ENCODE measurements around the gene TBPL1.
"Not testable (repeated sequence)": the region's sequence is repeated elsewhere in the genome, so short reads cannot be mapped to it uniquely, and the experiment has no call there.

The TBPL1 gene

GRCh38 chr6:133952815-133953633, at the start of gene TBPL1:
Gene TBPL1, plus strand, starts transcription at chr6:133953224. Its CDS starts 26,902 bp downstream, at chr6:133980126.
- peak; percentile 59 to 97 (median 94) for DNase-seq

DNA sequence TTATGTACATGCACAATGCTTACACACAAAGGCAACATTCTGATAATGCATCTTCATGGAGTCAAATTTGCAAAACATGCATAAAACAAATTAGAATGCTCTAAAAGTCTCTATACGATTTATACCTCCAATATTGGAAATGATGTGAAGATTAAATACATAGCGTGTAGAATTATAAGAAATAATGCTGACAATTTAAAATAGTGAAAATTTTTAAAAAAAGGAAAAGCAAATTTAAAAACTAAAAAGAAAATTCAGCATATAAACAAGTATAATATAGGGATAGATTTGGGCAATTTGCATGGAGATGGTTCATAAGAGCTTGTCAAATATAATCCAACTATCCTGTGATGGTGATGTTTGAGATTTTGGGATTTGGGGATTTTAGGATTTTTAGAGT, 49.2 kb upstream of the TBPL1 start:
- no peak for DNase-seq

- DNase-seq = no peak
Measured at GRCh38 chr6:133906050-133906449, 47.0 kb upstream of the TBPL1 start.

GRCh38 chr6:133916650-133917151, 36.3 kb upstream of the TBPL1 start:
- peak; percentile 10 to 95 (median 67) for DNase-seq

DNA sequence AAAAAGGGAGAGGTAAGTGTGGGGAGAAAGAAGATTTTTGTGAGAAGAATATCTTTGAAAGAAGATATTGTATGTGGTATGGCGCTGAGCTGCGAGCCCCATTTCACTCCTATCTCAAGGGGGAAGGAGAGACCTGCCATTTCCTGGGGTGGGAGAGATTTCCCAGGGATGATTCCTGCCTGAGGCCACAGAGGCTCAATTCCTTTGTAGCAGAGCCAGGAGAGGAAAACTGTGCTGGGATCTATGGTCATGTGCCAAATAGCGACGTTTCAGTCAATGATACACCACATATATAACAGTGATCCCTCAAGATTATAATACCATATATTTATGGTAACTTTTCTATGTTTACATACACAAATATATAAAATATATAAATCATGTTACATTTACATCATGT, 35.2 kb upstream of the TBPL1 start:
- no peak for DNase-seq

DNA sequence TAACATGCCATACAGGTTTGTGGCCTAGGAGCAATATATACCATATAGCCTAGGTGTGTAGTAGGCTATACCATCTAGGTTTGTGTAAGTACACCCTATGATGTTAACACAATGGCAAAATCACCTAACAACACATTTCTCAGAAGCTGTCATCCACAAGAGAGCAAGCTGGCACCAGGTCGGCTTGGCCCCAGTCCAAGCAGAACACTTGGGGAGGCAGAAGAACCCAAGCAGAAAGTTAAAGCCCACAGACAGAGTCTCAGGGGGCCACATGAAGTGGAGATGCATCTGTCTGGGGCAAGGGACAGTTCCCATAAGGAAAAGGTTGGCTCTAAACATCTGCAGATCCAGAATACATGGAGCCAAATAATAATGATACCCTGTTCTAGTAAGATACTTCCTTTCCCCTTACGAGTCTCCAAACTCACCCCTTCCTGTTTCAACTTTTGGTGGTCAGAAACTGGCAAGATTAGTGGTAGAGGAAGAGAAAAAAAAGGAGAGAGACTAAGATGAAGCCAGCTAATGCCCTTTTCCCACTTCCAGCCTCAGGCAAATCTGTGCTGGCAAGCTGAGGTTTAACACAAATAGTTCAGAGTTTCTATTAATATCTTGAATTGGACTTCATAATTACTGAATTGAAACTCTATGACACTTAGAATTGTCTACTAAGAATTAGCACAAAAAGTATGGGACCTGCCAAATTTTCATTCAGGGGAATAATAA, 34.7 kb upstream of the TBPL1 start:
- no peak for DNase-seq

DNA sequence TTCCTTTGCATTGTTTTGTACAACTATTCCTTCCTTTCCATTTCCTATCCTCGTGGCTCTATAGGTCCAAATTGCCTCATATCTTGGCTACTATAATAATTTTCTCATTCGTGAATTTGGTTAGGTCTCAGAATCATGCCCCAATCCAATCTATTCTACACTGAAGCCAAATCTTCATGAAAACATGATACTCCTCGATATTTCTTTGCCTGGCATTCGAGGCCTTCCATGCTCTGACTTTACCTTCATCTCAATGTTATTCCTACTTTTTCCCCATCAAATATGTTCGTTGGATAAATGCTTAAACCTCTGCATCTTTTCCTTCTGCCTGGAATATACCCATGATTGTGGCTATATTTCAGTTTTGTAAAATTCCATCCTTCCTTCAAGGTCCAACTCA, 33.7 kb upstream of the TBPL1 start:
- DNase-seq = no peak

DNA sequence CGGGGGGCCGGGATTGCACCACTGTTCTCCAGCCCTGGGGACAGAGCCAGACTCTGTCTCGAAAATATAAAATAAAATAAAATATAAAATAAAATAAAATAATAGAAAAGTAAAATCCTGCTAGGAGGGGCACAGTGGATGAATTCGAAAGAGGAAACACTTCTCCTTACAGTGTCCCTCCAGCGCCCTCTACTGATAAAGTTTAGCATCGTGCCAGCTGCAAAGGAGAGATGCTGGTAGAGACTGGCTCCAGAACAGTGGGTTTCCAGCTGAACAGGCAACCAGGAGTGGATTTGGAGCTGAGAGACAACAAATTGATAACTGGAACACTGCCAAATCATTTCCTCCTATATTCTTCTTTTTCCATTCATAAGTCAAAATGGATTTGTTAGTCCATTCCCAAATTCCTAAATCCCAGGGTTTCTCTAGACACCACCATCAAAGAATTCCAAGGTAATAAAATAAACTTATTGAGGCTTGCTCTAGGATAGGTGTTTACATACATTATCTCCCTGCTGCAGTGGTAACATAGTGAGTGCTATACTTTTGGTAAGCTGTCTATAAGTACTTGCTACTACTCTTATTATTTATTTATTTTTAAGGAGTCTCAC, 31.7 kb upstream of the TBPL1 start:
- DNase-seq = peak in 45 of 51 donors; percentile 0 to 82 (median 57)

DNA sequence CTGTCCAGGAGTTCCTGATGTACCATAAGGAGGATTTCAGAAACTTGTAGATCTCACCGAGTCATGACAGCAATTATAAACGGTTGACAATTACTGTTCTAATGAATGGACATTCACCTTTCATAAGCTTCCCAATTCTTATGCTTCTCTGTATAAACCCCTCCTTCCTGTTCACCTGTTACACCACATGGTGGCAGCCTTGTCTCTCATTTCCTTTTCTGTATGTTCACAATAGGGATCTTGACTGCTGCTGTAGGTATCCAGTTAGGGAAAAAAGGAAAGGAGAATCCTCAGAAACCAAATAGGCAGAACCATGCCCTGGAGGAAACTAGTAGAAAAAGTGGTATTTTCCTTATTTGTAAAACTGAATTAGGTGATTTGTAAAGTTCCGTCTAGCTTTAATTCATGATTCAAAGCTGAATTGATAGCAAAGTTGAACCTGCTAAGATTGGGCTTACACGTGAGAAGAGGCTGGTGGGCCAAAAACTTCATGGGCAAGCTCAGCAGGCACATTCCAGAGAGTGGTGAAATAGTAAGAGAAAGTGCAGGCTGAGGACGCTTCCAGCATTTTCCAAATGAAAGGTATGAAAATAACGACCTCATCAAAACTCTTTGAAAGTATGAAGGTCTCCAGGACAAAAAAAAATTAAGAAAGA, 29.0 kb upstream of the TBPL1 start:
- peak in 34 of 51 donors; percentile 1 to 80 (median 41) for DNase-seq

GRCh38 chr6:133931221-133931620, 21.8 kb upstream of the TBPL1 start:
- DNase-seq = not testable (repeated sequence)

GRCh38 chr6:133936352-133936751, 16.7 kb upstream of the TBPL1 start:
- DNase-seq = not testable (repeated sequence)

DNA sequence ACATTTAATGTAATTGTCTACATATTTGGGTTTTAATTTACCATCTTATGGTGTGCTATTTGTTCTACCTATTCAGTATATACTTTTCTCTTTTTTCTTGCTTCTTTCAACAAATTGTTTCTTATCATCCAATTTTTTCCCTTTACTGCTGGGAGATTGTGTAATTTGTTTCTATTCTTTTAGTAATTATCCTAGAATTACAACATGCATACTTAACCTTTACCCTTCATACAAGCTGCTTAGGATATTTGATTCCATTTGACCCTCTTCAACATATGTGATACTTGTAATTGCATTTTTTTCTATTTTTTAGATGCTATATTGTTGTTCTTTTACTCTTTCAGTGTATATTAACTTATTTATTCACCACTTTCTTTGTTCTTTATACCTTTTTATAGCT, 15.1 kb upstream of the TBPL1 start:
- no peak for DNase-seq

DNA sequence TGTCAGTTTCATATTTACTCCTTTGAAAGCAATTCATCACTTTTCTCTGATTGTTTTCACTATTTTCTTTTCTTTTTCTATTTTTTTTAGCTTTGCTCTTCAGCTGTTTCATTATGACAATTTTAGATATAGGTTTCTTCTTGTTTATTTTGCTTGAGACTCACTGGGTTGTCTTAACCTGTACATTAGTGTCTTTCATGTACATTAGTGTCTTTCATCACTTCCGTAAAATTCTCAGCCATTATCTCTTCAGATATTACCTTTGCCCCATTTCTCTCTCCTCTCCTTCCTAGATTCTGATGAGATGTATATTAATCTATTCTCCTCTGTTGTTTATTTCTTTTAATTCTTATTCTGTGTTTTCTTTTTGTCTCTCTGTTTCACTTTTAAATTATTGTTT, 14.5 kb upstream of the TBPL1 start:
- no peak for DNase-seq

DNA sequence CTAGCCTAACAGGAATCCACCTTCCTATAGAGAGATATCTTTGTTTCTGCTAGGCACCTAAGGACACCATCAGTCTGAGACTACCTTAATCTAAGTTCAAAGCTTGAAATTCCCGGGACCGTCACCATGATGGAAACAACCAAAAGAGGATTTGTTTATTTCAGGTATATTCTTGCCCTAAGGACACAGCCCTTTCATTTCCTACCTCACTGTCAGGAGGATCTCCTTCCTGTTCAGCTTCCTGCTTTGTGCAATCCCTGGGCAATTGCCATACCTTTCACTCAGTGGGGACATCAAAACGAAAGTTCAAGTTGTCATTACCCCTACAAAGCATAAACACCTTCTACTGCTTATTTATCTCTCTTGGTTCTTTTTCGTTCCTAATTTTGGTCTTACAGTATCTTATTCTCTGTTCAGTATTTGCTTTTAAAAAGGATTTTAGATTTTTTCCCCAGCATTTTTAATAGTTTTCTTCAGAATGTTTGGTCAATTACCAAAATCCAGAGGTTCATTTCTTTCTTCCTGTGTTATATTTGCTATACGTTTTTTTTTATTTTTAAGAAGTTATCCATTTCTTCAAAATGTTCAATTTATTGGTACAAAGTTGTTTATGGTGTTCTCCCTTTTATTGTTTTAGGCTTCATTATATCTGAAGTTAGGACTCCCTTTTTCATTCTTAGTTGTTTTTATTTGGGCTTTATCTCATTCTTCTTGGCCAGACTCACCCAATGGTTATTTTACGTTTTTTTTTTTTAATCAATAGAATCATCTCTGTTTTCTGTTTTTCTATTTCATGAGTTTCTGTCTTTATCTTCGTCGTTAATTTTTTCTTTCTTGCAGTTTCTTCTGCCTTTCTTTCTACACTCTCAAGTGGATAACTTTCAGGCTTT, 13.0 kb upstream of the TBPL1 start:
- DNase-seq = no peak

GRCh38 chr6:133945158-133945557, 7.9 kb upstream of the TBPL1 start:
- no peak for DNase-seq

DNA sequence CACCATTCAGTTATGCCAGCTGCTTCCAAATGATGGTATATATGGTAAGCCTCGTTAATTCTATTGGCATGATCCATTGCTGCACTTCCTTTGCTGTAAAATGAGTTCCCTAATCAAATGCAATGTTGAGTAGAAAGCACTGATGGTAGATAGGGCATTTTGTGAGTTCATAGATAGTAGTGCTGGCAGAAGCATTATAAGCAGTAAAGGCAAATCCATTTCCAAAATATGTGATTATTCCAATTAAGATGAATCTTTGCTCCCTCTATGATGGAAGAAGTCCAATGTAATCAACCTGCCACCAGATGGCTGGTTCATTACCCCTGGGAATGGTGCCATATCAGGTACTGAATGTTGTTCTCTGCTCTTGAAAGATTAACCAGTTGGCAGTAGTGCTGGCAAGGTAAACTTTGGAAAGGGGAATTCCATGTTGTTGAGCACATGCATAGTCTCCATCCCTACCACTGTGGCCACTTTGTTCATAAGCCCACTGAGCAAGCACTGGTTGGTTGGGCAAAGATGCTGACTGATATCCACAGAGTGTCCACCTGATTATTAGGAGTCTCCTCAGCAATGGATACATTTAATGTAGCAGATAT, 5.6 kb upstream of the TBPL1 start:
- no peak for DNase-seq

DNA sequence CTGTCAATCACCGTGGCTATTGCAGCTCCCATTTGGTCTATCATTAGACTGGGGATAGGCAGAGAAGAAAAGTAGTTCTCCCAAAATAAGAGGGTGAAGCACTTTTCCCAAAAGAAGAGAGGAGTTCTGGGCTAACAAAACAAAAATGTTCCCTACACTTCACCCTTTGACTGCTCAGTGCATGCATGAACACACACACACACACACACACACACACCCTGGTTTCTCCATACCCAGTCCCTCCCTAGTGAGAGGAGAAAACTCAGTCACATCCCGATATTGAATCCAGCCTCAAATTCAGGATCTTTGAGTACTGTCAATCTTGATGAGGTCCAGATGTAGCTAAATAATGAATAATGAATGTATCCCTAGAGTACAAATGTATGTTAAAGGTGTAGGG, 4.6 kb upstream of the TBPL1 start:
- DNase-seq = no peak

- peak in 1 of 51 donors; percentile 53 for DNase-seq
Measured at GRCh38 chr6:133951227-133951626, 1.8 kb upstream of the TBPL1 start.

- peak in 48 of 51 donors; percentile 4 to 87 (median 44) for DNase-seq
Measured at GRCh38 chr6:133951881-133952814, 876 bp upstream of the TBPL1 start.
